Measurements from ENCODE around the gene CSTF3. TPM values are rescaled to one million over a fixed set of nuclear protein-coding genes. Genes with fewer than 3 reads are reported as not detected.

The CSTF3 gene
- total and polyA plus RNA-seq, 8 donors: 5.0 to 25.4 (median 11.7) TPM

- no peak for ATAC-seq
- no peak overlapping the region for H3K4me3 ChIP-seq
- 76 to 85% methylated on average over 2 of the region's 2 CpGs for WGBS, 2 donors
- no peak for DNase-seq
- no peaks in the 10 kb centered on the region for H3K4me1 ChIP-seq
- TF ChIP-seq, protein P1, sequence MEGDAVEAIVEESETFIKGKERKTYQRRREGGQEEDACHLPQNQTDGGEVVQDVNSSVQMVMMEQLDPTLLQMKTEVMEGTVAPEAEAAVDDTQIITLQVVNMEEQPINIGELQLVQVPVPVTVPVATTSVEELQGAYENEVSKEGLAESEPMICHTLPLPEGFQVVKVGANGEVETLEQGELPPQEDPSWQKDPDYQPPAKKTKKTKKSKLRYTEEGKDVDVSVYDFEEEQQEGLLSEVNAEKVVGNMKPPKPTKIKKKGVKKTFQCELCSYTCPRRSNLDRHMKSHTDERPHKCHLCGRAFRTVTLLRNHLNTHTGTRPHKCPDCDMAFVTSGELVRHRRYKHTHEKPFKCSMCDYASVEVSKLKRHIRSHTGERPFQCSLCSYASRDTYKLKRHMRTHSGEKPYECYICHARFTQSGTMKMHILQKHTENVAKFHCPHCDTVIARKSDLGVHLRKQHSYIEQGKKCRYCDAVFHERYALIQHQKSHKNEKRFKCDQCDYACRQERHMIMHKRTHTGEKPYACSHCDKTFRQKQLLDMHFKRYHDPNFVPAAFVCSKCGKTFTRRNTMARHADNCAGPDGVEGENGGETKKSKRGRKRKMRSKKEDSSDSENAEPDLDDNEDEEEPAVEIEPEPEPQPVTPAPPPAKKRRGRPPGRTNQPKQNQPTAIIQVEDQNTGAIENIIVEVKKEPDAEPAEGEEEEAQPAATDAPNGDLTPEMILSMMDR (IDR thresholded peaks at IDR 0.05): no peak
- H3K27me3 ChIP-seq: no peaks in the 10 kb centered on the region
- intact Hi-C loops (cut with DNase I): loop anchor here in 1 of 3 donors (10.0 kb wide), 1 partner anchor 162 kb away; no protein-coding TSS in a partner anchor
- no peak overlapping the region for H3K27ac ChIP-seq
- H3K36me3 ChIP-seq: no peaks in the 10 kb centered on the region
- FAIRE-seq: no peak
- no peaks in the 10 kb centered on the region for H3K9me3 ChIP-seq
Measured at GRCh38 chr11:33172996-33173395, 11.7 kb upstream of the CSTF3 start.

GRCh38 chr11:33172345-33172744, 11.1 kb upstream of the CSTF3 start:
- H3K4me3 ChIP-seq: no peak overlapping the region
- H3K4me1 ChIP-seq: no peaks in the 10 kb centered on the region
- H3K27ac ChIP-seq: no peak overlapping the region
- no peaks in the 10 kb centered on the region for H3K9me3 ChIP-seq
- DNase-seq: no peak
- TF ChIP-seq, protein P1 (IDR thresholded peaks at IDR 0.05): no peak
- no peaks in the 10 kb centered on the region for H3K36me3 ChIP-seq
- no peak for FAIRE-seq
- no peaks in the 10 kb centered on the region for H3K27me3 ChIP-seq
- intact Hi-C loops (cut with DNase I): loop anchor here in 1 of 3 donors (10.0 kb wide), 1 partner anchor 162 kb away; no protein-coding TSS in a partner anchor
- WGBS, 2 donors: 96 to 99% methylated on average over 5 of the region's 5 CpGs
- ATAC-seq: no peak

GRCh38 chr11:33171251-33171650, 10.0 kb upstream of the CSTF3 start:
- Histone ChIP-seq H3K4me3 (no peak overlapping the region), H3K9me3 (no peaks in the 10 kb centered on the region), H3K27ac (no peak overlapping the region), H3K27me3 (no peaks in the 10 kb centered on the region), H3K36me3 (no peaks in the 10 kb centered on the region), H3K4me1 (no peaks in the 10 kb centered on the region)
- DNase-seq (no peak), ATAC-seq (no peak), FAIRE-seq (no peak)
- 38 to 51% methylated on average over 1 of the region's 1 CpG for WGBS, 2 donors
- intact Hi-C loops (cut with DNase I): loop anchor here in 1 of 3 donors (10.0 kb wide), 1 partner anchor 164 kb away; no protein-coding TSS in a partner anchor
- TF ChIP-seq, protein P1 (IDR thresholded peaks at IDR 0.05): no peak

DNA sequence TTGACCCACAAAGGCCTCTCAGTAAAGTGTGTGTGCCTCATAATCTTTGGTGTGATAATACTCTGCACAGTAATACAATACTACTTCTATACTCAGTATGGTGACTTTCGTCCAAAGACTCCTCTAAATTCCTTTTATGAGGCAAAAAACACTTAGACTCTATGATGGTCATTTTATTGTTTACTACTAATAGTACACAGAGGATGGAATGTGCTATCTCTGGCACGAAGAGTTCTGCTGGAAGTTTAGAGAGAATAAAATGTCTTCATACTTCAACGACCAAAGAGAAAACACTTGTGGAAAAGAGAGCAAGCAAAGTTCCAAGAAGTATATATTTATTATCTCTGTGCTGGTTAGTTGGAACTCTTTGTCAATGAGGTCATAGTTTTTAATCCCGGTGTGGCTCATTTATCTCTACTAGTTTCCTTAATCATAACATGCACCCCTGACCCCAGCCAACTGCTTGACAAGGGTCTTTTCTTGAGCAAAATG, 7.5 kb upstream of the CSTF3 start:
- no peaks in the 10 kb centered on the region for H3K36me3 ChIP-seq
- H3K27me3 ChIP-seq: no peaks in the 10 kb centered on the region
- H3K9me3 ChIP-seq: no peaks in the 10 kb centered on the region
- no peak overlapping the region for H3K4me3 ChIP-seq
- WGBS, 2 donors: 21 to 24% methylated on average over 4 of the region's 4 CpGs
- DNase-seq (no peak), FAIRE-seq (no peak), ATAC-seq (no peak)
- TF ChIP-seq, protein P1 (IDR thresholded peaks at IDR 0.05): no peak
- H3K27ac ChIP-seq: no peak overlapping the region
- intact Hi-C loops (cut with DNase I): loop anchor here in 2 of 3 donors (5.0 to 10.0 kb wide), 2 partner anchors 159 to 516 kb away; no protein-coding TSS in a partner anchor
- no peaks in the 10 kb centered on the region for H3K4me1 ChIP-seq

- DNase-seq (no peak), ATAC-seq (no peak), FAIRE-seq (no peak)
- intact Hi-C loops (cut with DNase I): loop anchor here in 1 of 3 donors (10.0 kb wide), 1 partner anchor 522 kb away; no protein-coding TSS in a partner anchor
- H3K36me3 ChIP-seq: no peaks in the 10 kb centered on the region
- H3K4me3 ChIP-seq: no peak overlapping the region
- H3K27ac ChIP-seq: no peak overlapping the region
- 92 to 95% methylated on average over 8 of the region's 8 CpGs for WGBS, 2 donors
- no peaks in the 10 kb centered on the region for H3K9me3 ChIP-seq
- TF ChIP-seq, protein P1 (IDR thresholded peaks at IDR 0.05): no peak
- H3K4me1 ChIP-seq: peaks cover 8 to 16% (median 9%) of the 10 kb centered on the region in 3 donors
- no peaks in the 10 kb centered on the region for H3K27me3 ChIP-seq
Measured at GRCh38 chr11:33162831-33163230, 1.6 kb upstream of the CSTF3 start.
